Ramos (cell line): ENCODE results near the gene CDKAL1.

Experiments
- in situ Hi-C: fragments of 300-500 bp; cut with MboI; formaldehyde crosslinking; loops from one replicate; pipeline ENCODE4 v1.14.3; 2022; ENCODE audit warnings: low sequenced_read_pairs; ENCODE audit not compliant: unreplicated experiment

CDKAL1 gene

DNA sequence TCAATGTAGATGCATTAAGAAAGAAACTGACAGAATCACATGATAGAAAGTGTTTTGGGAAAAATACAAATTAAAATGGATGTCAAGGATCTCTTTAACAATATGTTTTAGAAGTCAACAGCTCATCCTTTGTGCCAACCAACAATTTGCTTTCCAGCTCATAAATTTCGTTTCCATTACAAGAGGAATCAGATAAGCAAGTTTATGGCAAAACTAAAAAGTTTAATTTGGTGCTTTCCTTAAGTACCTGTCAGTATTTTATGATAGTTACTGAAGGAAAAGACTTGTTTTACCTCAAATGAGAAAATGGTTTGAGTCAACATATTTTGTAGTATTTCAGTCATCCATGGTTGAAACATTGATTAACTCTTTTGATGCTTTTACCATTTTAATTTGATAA, 130.0 kb downstream of the CDKAL1 start:
- in situ Hi-C loops = no loop called here

DNA sequence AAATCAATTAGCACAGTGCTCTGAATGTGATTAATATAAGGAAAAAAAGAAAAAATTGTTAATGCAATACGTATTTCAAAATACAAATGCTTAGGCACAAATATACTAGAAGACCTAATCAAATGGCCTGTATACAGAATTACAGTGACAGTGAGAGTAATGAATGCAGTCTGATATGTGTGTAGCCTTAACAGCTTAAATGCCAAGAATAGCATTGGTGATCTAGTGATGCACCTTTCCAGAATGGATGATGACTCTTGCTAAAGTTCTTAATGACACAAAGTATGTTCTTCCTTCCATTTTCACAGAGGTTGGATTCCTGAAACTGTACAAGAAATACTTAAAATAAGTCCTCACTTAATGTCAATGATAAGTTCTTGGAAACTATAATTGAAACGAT, 131.0 kb downstream of the CDKAL1 start:
- in situ Hi-C loops = no loop called here

DNA sequence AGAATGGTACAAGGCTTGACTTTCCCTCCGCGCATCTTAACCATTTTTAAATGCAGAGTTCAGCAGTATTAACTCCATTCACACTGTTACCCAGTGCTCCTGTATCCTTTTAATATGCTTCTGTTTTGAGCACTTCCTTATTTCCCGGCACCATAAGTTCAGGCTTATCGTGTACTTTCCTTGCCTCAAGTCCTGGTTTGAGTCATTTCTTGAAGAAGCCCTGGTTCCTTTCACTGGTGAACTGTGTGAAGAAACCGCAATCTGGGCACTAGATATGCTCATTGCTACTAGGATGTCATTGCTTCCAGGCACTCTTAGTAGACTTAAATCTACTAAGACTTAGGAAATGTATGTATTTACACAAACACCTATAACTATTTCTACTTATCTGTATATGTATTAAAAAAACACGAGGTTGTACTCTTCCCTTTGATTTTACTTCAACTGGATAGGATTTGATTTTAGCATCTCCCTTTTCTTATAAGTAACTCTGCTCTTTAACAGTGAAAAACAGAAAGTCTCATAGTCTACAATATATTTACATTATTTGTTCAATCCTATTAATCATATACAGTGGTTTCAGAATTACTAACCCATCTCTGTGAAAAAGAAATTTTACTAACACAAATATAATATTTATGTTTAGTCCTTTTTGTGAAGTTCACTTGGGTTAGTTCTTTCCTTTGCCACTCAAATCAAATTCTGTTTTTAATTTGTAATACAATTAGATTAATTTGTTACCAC, 135.5 kb downstream of the CDKAL1 start:
- in situ Hi-C loops = no loop called here

DNA sequence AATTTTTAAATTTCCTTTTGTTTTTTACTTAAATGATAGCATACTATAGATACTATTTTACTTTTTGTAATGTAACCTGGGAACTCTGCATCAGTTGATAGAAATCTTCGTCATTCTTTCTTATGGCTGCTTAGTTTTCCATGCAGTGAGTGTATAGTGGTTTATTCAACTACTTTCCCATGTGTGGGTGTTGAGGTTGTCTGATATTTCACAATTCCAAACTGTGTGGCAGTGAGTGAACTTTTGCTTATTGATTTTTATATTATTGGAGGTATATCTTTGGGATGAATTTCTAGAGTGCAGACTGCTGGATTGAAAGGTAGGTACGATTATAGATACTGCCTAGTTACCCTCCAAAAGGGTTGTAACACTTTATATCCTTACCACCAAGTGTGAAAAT, 136.5 kb downstream of the CDKAL1 start:
- in situ Hi-C loops = no loop called here

DNA sequence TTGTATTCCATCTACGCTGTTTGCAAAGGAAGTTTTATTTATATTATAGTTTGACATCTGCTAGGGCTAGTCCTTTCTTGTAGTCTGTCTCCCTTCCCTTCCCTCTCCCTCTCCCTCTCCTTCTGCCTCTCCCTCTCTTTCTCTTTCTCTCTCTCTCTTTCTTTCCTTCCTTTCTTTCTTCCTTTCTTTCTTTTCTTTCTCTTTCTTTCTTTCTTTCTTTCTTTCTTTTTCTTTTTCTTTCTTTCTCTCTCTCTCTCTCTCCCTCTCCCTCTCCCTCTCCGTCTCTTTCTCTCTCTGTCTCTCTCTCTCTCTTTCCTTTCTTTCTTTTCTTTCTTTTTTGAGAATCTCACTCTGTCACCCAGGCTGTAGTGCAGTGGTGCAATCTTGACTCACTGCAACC, 137.8 kb downstream of the CDKAL1 start:
- in situ Hi-C loops = no loop called here

DNA sequence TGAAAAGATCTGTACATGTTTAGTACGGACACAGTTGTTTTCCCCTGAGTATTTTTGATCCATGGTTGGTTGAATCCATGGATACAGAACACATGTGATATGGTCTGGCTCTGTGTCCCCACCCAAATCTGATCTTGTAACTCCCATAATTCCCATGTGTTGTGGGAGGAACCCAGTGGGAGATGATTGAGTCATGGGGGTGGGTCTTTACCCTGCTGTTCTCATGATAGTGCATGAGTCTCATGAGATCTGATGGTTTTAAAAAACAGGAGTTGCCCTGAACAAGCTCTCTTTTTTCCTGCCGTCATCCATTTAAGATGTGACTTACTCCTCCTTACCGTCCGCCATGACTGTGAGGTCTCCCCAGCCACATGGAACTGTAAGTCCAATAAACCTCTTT, 139.2 kb downstream of the CDKAL1 start:
- in situ Hi-C loops = no loop called here

DNA sequence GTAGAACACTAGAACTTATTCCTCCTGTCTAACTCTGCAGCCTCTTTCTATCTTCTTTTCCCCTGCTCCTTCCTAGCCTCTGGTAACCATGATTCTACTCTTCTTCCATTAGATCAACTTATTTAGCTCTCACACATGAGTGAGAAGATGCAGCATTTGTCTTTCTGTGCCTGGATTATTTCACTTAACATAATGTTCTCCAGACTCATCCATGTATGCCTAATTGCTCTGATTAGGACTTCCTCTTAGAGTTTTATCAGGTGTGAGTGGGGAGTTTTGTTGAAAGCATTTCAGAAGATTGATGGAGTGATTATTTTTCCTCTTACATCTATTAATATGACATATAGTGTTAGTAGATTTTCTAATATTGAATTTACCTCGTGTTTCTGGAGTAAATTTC, 140.4 kb downstream of the CDKAL1 start:
- in situ Hi-C loops = no loop called here

DNA sequence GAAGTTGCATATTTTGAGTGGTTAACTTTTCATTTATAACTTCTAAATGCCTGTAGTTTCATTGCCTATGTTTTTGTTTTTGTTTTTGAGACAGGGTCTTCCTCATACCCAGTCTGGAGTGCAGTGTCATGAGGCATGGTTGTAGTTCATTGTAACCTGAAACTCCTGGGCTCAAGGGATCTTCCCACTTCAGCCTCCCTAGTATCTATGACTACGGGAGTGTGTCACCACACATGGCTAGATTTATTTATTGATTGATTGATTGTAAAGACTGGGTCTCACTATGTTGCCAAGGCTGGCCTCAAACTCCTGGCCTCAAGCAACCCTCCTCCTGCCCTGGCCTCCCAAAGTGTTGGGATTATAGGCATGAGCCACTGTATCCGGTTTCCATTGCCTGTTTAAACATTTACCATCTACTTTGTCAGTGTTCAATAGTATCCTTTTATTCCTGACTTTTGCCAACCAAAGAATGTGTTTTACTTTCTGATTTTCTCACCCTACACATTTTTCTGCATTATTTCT, 144.6 kb downstream of the CDKAL1 start:
- in situ Hi-C loops = no loop called here

DNA sequence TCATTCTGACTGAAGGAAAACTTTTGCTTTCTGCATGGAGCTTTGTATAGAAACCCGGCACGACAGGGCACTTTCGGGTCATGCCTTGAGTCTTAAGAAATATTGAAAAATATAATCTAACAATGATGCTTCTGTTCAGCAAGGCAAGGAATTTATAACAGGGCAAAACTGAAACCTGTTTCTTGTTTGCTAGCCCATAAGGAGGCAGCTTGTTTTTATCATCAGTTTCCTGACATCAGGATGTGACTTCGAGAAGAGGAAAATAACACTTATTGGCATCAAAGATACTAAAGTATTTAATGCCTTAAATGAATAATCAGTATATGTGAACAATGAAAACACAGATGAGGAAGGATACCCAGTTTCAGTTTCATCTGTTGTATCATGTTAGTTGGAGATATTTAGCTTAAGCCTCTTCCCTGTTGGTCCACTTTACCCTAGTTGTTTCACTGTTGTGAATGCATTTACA, 146.5 kb downstream of the CDKAL1 start:
- in situ Hi-C loops = no loop called here

DNA sequence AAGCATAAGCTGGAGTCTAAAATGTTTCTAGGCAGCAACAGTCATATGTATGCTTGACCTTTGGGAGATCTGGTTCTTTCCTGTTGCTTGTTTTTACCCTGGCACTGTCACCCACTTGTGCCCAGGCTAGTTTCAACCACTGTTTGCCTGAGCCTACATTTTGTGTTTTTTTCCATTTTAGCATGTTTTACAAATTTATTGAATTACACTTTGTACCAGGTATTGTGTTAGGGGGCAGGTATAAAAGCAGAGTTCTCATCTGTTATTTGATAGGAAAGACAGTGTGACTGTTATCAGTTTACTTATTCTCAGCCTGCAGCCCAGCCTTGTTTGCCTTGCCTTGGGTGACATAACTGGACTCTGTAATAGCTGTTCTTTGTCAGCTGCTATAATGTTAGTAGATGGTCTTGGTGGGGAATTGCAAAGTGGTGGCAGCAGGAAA, 147.0 kb downstream of the CDKAL1 start:
- in situ Hi-C loops = no loop called here

DNA sequence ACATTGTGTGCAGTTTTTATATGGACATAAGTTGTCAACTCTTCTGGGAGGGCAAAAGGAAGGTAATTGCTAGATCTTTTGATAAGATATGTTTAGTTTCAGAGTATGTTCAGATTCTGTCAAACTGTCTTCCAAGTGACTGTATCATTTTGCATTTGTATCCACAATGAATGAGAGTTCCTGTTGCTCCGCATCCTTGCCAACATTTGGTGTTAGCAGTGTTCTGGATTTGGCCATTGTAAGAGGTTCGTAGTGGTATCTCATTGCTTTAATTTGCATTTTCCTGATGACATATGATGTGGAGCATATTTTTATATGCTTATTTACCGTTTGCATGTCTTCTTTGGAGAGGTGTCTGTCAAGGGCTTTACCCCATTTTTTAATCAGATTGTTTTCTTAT, 150.2 kb downstream of the CDKAL1 start:
- in situ Hi-C loops = no loop called here

DNA sequence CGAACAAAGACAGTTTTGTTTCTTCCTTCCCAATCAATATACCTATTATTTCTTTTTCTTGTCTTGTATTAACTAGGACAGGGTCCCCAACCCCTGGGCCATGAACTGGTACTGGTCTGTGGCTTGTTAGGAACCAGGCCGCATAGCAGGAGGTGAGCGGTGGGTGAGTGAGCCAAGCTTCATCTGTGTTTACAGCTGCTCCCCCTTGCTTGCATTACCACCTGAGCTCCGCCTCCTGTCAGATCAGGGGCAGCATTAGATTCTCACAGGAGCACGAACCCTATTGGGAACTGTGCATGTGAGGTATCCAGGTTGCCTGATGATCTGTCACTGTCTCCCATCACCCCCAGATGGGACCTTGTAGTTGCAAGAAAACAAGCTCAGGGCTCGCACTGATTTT, 151.9 kb downstream of the CDKAL1 start:
- in situ Hi-C loops = no loop called here

DNA sequence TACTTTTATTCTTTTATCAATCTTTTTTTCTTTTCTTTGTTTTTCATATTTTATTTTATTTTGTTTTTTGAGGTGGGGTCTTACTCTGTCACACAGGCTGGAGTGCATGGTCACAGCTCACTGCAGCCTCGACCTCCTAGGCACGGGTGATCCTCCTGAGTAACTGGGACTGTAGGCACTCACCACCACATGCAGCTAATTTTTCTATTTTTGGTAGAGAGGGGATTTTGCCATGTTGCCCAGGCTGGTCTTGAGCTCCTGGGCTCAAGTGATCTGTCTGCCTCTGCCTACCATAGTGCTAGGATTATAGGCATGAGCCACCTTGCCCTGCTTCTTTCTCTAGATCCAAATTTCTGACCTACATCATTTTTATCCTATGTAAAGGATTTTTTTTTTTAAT, 153.2 kb downstream of the CDKAL1 start:
- in situ Hi-C loops = no loop called here

DNA sequence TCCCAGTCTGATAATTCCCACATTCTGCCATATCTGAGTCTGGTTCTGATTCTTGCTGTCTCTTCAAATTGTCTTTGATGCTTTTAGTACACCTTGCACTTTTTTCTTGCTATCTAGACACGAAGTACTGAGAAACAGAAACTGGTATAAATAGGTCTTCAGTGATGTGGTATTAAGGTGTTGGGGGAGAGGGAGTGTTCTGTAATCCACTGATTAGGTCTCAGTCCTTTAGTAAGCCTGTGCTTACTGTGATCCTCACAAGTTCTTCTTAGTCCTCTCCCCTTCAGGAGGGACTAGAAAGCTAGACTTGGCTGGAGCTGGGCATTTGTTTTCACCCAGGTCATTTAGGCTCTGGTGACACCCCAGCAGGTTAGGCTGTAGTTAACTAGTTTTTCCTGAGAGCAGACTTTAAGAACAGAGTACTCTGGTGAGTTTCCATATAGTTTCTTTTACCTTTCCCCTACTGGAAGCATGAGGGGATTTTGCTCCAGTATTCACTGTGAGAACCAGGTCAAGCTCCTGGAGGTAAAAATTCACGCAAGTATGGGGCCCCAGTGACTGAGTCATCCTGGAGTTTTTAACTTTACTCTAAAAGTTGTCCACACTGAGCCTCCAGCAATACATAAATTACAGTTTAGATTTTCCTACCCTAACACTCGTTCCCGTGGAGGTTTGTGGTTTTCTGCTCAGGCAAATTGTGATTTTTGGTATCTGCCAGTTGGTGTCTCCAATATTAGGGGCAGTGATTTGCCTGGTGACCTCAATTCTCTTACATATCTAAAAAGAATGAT, 154.6 kb downstream of the CDKAL1 start:
- in situ Hi-C loops = no loop called here

DNA sequence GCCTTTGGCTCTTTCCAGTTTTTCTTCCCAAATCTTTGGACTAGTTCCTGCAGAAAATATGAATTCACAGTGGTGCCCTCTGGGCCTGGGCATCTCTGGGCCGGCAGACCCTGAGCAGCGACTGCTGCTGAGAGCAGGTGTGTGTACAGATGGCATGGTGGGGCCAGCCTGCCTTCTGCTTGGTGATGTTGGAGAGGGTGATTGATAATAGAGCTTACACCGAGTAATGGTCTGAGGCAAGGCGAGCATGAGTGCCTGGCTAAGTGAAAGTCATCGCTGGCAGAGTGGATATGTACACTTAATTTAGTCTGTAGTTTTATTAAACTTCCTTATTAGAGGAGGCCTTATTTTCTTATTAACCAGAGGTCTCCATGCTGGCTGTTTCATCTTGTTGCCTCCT, 156.9 kb downstream of the CDKAL1 start:
- in situ Hi-C loops = no loop called here

DNA sequence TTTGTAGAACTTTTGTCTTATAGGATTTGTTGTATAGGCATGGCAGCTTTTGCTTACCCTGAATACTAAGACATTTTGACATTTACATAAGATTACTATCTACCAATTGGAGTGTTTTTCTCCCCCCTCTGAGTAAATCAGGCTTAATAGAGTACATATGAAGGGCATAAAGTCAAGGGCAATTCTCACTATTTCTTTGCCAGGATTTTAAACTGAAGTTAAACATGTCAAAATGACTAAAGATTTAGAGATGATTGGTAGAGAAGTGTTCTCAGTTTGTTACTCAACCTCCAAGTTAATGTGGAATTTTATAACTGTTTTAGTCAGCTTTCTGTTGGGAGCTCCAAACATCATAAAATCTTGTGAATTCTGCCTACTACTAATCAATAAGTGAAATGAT, 157.8 kb downstream of the CDKAL1 start:
- in situ Hi-C loops = no loop called here

DNA sequence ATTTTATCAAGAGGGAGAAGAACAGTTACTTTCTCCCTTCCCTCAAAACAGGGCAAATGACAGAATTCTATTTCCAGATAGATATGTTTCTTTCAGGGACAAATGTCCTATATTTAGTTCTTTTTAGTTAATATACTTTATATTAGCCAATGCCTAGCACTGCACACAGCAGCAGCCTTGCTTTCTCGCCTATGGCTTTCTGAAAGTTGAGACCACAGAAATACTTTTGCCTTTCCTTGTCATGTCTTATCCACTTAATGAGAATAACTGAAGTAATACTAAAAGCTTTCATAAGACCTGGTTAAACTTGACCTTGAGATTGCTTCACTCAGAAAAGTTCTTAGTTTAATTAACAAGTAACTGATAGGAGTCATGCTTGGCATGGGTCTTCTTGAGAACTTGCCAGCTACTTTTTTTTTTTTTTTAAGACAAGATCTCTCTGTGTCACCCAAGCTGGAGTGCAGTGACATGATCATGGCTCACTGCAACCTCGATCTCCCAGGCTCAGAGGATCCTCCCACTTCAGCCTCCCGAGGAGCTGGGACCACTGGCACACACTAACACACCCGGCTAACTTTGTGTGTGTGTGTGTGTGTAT, 159.3 kb downstream of the CDKAL1 start:
- in situ Hi-C loops = no loop called here

DNA sequence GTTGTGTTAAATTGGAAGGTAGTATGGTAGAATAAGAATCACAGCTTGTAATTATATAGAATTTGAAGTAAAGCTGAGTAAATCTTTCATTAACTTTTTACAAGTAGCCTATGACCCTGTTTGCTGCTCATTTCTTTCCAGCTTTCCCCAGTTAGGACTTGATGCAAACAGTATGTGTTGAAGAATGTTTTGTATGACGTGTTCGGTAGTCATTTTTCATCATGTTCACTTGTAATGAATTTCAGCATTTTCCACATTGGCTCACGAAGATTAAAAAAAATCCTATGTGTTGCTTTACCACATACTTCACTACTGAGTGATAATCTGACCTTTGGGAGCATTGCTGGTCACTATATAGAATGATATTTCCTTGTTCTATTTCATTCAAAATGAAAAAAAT, 162.4 kb downstream of the CDKAL1 start:
- in situ Hi-C loops = no loop called here

DNA sequence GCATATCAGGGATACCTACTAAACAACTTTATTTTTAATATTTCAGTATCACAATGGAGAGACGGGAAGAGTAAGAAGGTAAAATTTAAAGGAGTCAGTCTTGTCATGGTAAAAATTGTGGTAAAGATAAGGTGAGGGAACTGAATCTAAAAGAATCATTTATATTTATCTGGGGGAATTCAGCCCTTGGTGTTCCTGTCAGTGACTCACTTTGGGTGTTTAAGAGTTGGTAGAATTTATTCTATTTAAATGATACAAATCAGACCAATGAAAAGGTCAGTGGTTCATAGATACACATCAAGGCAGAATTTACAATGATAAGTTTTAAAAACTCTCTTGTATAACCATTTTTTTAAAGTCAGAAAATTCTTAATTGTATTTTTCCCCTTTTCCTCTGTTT, 164.4 kb downstream of the CDKAL1 start:
- in situ Hi-C loops = no loop called here

DNA sequence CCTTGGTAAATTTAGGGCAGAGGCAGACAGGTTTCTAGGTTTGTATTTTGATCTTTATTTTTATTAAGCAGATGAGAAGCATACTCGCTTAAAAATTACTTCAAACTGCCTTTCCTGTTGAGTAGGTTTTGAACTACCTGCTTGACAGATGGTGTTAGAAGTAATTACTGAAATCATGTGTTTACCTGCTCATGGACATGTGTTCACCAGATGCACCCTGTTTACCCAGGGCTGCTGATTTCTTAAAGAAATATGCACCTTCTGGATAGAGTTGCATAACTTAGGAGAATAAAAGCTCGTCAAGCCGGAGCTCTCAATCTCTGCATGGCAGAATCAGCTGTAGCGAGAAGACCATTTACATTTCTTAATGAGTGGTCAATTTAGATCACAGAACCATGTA, 165.1 kb downstream of the CDKAL1 start:
- in situ Hi-C loops = no loop called here

DNA sequence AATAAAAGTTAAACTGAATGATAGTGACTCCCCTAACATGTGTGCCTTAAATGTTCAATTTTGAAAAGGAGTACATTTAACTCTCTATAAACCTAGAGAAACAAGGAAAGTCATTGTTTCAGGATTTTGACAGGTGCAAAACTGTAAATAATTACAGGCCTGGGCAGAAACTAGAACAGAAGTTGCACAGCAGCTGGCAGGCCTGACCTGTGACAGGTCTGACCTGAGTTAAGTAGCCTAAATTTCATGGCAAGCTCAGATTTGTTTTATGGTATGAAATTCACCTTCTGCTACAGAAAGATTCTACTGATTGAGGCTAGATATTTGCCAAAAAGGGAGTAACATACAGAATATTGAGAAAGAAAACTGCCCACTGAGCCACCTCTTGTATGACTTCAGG, 166.1 kb downstream of the CDKAL1 start:
- in situ Hi-C loops = no loop called here
